ENCODE data around the gene MTX1.
"Not testable (repeated sequence)": the region's sequence is repeated elsewhere in the genome, so short reads cannot be mapped to it uniquely, and the experiment has no call there.

MTX1 gene

DNA sequence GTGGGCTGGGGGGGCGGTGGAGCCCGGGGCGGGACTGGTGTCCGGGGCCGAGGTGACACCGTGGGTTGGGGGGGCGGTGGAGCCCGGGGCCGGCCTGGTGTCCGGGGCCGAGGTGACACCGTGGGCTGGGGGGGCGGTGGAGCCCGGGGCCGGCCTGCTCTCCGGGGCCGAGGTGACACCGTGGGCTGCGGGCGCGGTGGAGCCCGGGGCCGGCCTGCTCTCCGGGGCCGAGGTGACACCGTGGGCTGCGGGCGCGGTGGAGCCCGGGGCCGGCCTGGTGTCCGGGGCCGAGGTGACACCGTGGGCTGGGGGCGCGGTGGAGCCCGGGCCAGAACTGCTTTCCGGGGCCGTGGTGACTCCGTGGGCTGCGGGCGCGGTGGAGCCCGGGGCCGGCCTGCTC is 18.6 kb upstream of the MTX1 start:
- not testable (repeated sequence) for DNase-seq

- no peak for DNase-seq
Observed at GRCh38 chr1:155191904-155192303, 16.6 kb upstream of the MTX1 start.

DNA sequence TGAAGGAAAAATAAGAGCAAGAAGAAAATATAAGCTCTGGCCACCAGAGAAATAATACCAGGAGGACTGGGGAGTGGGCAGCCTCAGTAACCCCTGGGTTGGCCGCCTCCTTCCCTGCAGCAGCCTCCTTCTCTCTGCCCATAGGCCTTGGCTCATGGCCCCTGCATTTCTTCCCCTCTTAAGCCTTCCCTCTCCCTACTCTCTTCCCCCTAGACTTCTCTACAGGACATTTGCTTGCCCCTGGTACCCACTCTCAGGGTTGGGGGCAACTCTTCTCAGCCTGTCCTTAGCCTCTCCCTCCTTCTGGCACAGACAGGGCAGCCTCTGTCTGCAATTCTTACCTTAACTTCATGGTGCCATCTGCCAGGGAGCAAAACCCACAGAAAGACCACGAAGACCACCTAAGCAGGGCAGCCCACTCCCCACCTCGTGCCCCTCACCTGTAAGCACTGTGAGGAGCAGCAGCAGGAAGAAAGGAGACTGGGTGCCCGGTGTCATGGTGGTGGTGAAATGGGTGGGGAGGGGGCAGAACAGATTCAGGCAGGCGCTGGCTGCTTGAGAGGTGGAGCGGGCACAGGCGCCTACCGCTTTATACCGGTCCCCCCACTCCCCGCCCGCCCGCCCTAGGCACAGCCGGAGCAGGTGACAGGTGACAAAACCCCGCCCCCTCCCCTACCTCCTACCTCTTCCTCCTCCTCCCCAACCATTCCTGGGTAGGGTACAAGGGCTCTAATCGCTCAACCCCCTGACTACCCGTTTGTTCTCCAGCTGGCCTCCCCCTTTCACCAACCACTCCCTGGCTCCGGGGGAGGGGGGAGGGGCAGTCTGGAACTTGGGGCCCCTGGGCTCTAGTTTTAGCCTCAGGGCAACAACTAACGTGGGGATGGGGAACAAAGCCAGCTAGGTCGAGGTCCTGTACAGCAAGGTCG is 15.9 kb upstream of the MTX1 start:
- DNase-seq = no peak

DNA sequence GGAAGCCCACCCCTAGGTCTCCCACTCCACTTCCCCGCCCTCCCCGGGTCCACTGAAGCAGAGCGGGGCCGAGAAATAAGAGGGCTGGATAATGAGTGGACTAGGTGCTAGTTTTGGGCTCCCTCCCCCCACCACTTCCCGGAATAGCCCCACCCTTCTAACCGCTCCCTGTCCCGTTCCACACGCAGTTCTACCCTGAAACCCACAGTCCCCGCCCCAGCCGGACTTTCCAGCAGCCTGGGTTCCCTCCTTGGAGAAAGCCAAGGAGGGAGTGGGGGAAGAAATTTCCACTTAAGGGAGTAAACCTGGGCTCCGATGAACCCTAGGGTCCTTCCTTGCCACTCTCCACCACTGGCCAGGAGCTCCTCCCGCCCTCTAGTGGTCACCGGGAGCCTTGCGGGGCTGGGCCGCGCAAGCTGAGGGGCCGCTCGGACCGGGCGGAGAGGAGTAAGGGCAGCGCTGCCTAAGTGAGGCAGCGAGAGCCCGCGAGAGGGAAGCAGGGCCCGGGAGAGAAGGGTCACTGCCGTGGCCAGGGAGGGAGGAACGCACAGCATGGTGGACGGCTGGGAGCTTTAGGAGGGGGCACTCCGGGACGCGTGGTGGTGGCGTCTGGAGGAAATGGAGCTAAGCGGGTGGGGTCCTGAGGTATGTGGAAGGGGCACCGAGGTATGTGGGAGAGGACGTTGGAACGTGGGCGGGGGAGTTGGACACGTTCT is 15.1 kb upstream of the MTX1 start:
- DNase-seq = peak; percentile 86

- DNase-seq = not testable (repeated sequence)
Observed at GRCh38 chr1:155193991-155194240, 14.6 kb upstream of the MTX1 start.

DNA sequence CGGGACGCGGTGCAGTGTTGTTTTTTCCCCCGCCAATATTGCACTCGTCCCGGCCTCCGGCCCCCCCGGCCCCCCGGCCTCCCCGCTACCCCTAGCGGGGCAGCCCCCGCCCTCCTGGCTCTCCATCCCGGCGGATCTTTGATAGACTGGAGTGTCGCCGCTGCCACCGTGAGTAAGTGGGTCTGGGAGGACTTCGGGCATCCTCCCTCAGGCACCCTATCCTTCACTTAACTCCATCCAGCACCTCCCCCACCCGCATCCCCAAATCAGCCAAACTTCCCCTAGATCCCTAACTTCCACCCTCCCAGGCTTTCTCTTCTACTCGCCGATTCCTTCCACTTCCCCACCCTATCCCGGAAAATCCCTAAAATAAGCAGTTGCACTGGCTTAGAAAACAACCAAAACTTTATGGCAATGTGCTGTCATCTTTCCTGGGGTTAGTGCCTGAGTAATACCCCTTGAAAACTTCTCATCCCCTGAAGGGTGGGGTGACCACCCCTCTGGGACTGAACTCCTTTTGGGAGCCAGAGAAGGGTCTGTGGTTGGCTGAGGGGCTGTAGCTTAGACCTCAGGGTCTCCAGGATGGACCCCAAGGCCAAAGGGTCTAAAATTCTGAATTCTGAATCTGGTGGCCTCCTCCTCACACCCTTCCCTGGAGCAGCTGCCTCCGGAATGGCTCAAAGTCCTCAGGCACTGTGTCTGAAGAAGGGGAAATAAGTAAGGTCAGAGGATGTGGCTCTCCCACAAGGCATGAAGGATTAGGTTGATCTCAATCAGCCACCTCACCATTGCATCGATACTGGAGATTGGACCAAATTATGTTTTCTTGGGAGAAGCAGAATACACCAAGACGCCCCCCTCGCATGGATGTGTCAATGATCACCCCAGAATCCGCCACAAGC is 13.0 kb upstream of the MTX1 start:
- no peak for DNase-seq

DNA sequence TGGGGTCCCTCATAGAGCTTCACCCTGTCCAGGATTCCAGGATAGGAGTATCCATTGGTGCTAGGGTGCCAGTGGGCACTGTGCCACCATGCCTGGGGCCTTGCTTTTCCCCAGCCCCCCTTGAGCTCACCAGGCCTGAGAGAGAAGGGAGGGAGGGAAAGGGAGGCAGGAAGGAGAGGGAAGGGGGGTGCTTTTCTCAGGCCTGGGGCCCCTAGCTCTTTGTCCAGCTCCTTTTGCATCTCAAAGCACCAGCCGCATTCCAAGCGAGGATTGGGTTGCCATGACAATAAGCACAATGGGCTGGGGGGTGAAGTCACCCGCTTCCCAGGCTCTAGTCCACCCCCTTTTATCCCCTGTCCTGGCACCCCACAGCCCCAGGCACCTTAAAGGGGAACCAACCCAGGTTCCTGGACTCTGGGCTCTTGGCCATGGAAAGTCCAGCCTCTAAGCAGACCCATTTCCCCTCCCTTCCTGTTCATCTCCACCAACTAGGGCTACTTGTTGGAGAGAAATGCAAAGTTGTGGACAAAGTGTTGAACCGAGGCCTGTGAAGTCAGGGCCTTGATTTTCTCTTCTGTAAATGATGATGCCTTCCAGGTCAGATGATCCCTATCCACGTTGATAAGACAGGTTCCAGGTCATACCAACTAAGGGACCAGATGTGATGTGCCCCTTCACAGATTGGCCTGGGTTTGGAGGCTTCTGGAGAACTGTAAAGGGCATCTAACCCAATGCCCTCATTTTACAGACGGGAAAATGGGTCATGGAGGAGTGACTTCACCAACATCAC is 12.2 kb upstream of the MTX1 start:
- DNase-seq = no peak

GRCh38 chr1:155196893-155197638 is 11.4 kb upstream of the MTX1 start:
- DNase-seq = no peak

- DNase-seq = no peak
Observed at GRCh38 chr1:155197901-155198546, 10.5 kb upstream of the MTX1 start.

DNA sequence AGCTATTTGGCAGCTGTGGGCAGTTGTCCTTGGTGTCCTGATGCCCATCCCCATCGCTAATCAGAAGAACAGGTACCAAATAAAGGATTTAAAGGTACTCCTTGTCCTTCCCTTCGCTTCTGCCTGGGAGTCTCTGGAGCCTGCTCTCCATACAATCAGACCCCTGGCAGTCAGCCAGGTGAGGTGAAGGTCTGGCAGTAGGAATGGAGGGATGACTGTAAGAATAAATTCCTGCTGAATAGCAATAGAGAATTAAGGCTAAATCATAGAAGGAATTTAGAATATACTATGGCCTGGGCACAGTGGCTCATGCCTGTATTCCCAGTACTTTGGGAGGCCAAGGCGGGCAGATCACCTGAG is 10.0 kb upstream of the MTX1 start:
- DNase-seq = no peak

DNA sequence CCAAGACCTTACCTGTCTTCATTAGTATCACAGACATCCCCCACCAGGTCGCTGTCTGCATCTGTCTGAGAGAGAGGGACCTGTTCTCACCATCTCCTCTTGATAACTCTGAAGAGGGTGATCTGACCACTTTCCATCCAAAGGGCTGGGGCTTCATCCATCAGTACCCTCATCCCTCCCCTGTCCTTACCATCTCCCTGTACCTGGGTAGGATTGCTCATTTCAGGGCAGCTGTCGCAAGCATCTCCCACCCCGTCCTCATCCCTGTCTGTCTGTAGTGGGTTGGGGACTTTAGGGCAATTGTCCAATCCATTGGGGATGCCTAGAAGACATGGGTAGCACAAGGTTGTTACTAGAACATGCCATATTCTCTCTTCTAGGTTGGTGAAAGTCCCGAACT is 8.7 kb upstream of the MTX1 start:
- DNase-seq = no peak

GRCh38 chr1:155200920-155201319 is 7.6 kb upstream of the MTX1 start:
- no peak for DNase-seq

GRCh38 chr1:155202198-155202597 is 6.3 kb upstream of the MTX1 start:
- no peak for DNase-seq

- no peak for DNase-seq
Observed at GRCh38 chr1:155202731-155203515, 5.6 kb upstream of the MTX1 start.

DNA sequence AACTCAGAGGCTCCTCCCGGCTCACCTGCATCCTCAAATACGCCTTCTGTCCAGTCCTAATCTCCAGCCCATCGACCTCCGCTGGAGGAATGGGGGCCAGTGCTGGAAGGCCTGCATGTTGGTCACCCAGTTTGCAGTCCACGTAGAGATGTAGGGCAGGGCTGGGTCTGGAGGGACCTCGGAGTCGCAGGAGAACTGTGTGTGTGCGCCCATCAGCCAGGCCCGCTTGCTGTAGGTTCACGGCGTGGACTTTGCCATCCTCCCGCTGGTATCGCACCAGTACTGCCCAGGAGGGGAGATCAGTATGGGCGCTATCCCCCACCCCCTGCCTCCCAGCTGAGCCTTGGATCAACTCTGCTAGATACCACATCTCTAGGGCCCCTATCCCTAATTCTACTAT is 3.5 kb upstream of the MTX1 start:
- DNase-seq = no peak

DNA sequence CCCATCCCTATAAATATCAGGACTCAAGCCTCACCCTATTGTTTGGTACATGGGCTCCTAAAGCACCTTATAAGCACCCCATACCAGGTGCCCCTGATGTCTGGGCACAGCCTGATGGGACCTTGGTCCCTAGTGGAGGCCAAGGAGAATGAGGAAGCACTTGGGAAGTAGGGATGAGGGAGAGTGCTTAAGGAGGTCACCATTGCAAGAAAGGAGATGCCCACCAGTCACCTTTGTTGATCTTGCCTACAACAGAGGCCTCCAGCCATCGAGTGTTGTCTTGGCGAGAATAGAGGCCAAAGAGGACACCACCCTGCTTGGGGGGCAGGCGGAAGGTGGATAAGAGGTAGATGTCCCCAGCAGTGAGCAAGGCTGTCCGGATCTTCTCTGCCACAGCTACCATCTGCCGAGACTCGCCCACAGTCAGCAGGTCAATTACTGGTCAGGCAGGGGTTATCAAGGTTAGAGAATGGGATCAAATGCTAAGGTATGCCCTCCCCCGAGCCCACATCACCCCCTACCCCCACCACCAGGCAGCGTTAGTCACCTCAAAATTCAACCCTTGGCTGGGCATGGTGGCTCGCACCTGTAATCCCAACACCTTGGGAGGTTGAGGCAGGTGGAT is 2.4 kb upstream of the MTX1 start:
- DNase-seq = no peak

- peak; percentile 78 for DNase-seq
Observed at GRCh38 chr1:155206891-155207805, 1.3 kb upstream of the MTX1 start.

GRCh38 chr1:155207806-155208540 is 522 bp upstream of the MTX1 start, which contains the start of gene THBS3:
THBS3 (minus strand) TSS chr1:155207897; CDS start chr1:155207876, 21 bp downstream.
- peak; percentile 84 for DNase-seq

Data from NCI-H2227 treated with DMSO at 0.1 percent for 48 hours (cell line).